Measurements from ENCODE around the gene CFAP57.
"Not testable (repeated sequence)": the region's sequence is repeated elsewhere in the genome, so short reads cannot be mapped to it uniquely, and the experiment has no call there.

Gene CFAP57

DNA sequence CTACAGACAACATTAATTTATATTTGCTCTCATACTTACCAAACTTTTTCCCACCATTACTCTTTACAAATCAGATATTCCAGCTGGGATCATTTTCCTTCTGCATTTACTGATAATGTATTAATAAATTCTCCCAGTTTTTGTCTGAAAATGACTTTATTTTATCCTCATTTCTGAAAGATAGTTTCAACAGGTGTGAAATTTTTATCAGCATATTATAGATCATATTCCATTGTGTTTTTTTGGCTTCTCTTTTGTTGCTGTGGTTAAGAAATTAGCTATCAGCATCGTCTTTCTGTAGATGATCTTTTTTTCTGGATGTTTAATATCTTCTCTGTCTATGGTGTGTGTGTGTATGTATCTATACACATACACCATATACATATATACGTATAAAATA is 2.7 kb downstream of the CFAP57 start:
- no peak for DNase-seq (ENCODE audit: low read depth)

DNA sequence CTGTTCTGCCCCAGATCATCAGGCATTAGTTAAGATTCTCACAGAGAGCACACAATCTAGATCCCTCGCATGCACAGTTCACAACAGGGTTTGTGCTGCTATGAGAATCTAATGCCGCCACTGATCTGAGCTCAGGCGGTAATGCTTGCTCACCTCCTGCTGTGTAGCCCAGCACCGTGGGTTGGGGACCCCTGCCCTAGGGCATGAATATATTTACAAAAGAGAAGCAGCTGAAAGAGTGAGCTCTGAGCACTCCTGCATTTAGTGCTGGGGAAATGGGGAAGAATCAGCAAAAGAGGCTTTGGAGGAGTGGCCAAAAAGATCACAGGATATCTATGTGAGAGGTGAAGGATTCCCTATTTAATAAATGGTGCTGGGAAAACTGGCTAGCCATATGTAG is 5.6 kb downstream of the CFAP57 start:
- DNase-seq (ENCODE audit: low read depth), result no peak

DNA sequence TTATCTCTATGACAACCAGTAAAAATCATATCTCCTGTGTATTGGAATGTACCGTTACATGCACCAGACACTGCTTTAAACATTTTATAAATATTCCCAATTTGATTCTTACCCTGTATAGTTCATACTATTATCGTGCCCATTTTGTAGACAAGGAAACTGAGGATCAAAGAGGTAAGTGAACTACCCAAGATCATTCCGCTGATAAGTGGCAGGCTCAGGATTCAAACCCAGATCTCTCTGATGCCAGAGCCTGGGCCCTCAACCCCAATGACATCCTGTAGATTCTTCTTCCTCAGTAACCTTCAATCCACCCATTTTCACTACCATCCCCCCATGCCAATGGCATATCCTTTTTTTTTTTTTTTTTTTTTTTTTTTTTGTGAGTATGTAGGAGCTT is 12.3 kb downstream of the CFAP57 start:
- DNase-seq (ENCODE audit: low read depth), result no peak

DNA sequence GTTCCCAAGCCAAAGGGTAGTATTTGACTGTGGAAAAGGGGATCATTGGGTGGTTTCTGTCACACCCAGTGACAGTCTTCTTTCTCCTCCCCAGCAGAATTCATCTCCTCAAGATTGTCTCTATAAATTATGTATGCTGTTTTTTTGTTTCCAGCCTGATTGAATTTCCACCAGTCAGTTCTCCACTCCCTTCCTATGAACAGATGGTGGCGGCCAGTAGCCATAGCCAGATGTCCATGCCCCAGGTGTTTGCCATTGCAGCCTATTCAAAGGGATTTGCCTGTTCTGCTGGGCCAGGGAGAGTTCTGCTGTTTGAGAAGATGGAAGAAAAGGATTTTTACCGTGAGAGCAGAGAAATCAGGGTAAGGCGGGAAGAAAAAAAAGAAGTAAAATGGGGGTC is 12.9 kb downstream of the CFAP57 start:
- no peak for DNase-seq (ENCODE audit: low read depth)

DNA sequence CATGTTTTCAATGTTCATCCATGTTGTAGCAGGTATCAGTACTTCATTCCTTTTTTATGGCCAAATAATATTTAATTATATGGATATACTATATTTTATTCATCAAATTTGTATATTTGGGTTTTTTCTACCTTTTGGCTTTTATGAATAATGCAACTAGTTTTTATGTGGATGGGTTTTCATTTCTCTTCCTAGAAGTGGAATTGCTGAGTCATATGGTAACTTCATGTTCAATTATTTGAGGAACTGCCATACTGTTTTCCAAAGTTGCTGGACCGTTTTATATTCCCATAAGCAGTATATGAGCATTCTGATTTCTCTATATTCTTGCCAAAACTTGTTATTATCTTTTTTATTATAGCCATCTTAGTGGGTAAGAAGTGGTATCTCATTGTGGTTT is 16.0 kb downstream of the CFAP57 start:
- DNase-seq (ENCODE audit: low read depth), result no peak

DNA sequence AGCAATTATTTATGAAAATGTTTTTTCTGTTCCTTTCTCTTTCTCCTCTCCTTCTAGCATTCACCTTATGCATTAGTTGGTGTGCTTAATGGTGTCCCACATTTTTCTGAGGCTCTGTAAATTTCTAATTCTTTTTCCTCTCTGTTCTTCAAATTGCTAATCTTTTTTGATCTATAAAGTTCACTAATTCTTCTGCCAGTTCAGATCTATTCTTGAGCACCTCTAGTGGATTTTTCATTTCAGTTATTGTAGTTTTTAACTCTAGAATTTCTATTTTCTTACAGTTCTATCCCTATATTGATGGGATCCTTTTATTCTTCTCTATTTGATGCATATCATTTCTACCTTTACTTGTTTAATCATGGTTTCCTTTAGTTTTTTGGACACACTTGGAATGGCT is 22.4 kb downstream of the CFAP57 start:
- no peak for DNase-seq (ENCODE audit: low read depth)

DNA sequence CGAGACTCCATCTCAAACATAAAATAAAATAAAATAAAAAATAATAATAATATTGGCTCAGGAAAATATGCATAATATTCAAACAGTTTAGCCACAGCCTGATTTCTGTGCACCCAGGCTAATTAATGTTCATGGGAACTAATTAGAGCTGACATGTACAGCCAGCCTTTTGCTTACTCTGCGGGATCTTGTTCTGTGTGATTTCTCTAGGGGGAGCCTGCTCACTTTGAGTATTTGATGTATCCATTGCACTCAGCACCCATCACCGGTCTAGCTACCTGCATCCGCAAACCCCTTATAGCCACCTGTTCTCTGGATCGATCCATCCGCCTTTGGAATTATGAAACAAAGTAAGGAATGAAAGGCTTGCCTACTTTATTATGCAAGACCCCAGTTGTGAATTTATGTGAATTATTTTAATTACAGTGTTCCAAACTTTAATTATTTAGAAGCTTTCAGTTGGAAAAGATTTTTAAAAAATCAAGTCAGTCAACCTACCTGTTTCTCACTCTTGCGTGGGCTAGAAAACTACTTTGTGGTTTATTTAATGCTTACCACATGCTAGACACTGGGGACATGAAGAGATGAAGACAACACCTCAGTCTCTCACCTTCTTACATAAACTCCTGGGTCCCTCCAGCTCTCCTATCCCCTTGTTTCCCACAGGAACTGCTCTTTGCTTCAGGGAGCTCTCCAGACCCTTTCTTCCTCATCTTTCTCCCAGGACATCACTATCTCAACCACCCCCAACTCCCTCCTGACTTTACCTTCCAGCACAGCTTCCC is 25.4 kb downstream of the CFAP57 start:
- no peak for DNase-seq (ENCODE audit: low read depth)

DNA sequence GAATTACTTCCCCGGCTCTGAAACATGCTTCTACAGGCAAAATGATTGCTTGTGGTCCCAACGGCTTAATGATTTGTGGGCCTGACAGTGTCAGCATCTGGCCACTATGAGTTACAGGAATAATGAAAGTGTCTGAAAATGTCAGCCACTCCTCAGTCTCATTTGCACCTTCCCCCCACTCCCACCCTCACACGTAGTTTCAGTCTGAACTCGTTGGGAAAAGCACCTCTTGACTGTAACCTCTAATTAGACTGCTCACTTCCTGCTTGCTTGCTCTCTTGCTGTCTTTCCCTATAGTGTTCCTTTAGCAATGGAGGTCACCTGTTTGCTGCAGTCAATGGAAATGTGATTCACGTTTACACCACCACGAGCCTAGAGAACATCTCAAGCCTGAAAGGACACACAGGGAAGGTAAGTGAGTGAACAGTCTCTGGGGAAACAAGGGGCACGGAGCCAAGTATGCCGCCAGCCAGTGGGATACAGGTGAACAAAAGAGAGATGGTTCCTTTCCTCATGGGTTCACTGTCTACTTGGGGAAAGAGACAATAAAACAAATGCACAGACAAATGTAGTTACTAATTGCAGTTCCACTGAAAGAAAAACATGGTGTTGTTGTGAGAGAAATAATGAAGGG is 27.1 kb downstream of the CFAP57 start:
- no peak for DNase-seq (ENCODE audit: low read depth)

DNA sequence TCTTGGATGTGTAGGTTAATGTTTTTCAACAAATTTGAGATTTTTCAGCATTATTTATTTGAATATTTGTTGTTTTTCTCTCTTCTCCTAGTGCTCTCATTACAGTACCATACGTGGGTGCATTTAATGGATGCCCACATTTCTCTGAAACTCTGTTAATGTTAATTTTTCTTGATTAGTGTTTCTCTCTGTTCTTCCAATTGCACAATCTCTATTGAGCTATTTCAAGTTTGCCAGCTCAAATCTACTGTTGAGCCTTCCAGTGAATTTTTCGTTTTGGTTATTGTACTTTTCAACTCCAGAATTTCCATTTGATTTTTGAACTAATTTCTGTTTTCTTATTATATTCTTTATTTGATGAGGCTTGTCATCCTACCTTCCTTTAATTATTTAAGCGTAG is 31.7 kb downstream of the CFAP57 start:
- no peak for DNase-seq (ENCODE audit: low read depth)

DNA sequence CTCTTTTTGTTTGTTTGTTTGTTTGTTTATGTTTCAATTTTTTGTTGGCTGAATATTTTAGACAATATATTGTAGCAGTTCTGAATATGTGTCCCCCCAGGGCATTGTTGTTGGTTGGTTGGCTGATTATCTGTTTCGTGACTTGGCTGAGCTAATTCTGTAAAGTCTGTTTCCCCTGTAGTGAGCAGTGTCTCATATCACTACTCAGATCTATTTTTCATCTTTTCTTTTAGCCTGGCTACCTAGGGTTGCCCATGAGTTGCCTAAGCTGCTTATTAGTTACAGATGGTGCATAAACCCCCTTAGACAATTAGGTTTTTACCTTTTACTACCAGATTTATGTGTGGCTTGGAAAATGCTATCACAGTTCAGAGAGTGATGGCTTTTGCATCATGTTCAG is 32.3 kb downstream of the CFAP57 start:
- DNase-seq (ENCODE audit: low read depth), result no peak

DNA sequence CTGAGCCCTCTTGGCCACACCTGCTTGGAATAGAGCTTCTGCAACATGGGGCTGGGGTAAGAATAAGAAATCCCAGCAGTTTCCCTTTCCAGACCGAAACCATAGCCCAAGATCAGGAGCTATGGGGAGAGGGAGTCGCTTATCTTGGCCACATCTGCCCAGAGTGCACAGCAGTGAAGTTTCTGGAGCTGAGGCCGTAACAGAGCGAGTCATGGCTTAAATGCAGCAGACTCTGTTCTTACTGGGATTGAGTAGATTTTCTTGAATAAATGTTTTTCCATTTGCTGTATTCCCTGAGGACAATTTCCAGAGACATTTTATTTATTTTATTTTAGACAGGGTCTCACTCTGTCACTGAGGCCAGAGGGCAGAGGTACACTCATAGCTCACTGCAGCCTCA is 33.5 kb downstream of the CFAP57 start:
- DNase-seq (ENCODE audit: low read depth), result no peak

DNA sequence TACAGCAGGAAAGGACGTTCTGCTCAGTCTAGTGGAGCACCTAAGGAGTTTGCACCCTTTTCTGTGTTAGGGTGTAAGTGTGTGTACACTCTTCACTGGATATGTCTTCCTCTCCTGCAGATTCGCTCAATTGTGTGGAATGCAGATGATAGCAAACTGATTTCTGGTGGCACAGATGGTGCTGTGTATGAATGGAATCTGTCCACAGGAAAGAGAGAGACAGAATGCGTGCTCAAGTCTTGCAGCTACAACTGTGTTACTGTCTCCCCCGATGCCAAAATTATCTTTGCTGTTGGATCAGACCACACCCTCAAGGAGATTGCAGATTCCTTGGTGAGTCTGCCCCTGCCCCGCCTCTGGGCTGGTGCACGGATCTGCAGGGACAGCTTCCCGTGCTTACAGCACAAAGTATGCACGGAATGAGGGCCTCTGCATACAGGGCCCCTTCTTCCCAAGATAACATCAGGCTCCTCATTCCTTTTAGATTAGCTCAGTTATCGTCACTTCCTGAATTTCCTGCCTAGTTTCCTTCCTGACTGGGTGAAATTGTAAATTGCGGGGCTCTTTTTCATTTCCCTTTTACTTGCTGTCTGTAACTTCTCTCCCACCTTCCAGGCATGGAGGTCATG is 34.6 kb downstream of the CFAP57 start:
- no peak for DNase-seq (ENCODE audit: low read depth)

DNA sequence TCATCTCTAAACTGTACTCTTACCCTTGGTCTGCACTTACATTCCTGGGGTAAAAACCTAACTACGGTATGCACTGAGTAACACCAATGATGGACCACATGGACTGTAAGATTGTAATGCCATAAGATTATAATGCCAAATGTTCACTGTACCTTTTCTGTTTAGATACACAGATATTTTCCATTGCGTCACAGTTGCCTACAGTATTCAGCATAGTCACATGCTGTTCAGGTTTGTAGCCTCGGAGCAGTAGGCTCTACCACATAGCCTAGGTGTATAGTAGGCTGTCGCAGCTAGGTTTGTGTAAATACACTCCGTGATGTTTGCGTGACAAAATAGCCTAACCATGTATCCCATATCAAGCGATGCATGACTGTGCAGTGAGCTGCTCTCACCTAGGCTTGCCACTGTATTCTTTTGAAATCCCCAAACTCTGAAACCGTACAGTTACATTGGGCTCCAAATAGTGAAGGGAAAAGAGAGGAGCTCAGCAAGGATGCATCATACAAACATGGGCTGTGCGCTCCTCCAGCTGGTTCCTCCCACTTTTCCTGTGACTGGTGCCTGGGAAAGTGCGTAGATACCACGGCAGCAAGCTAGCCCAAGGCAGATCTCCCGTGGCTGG is 35.2 kb downstream of the CFAP57 start:
- DNase-seq (ENCODE audit: low read depth), result no peak

DNA sequence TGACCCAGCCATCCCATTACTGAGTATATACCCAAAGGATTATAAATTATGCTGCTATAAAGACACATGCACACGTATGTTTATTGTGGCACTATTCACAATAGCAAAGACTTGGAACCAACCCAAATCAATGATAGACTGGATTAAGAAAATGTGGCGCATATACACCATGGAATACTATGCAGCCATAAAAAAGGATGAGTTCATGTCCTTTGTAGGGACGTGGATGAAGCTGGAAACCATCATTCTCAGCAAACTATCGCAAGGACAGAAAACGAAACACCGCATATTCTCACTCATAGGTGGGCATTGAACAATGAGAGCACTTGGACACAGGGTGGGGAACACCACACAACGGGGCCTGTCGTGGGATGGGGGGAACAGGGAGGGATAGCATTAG is 36.1 kb downstream of the CFAP57 start:
- not testable (repeated sequence) for DNase-seq (ENCODE audit: low read depth)

DNA sequence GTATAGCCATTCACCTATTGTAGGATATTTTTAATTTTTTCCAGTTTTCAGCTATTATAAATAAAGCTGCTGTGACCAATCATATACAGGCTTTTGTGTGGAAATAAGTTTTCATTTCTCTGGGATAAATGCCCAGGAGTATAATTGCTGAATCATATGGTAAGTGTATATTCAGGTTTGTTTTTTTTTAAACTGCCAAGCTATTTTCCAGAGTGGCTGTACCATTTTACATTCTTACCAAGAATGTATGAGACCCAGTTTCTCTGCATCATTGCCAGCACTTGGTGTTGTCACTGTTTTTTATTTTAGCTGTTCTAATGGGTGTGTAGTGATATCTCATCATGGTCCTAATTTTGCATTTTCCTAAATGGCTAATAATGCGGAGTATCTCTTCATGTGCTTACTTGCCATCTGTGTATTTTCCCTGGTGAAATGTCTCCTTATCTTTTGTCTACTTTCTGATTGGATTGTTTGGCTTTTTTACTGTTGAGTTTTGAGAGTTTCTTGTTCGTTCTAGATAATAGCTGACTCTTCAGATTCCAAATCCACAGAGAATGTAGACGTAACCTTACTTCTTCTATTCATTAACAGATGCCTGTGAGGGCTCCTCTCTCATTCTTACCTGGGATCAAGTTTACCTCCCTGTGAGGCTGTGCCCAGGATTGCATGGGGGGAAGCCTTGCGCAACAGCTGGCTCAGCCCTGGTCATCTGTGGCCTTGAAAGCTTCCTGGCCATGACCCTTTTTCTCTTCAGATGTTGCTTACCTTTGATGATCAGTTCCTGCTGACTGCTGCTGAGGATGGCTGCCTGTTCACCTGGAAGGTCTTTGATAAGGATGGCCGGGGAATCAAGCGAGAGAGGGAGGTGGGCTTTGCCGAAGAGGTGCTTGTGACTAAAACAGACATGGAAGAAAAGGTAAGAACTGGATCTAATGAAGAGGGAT is 42.6 kb downstream of the CFAP57 start:
- no peak for DNase-seq (ENCODE audit: low read depth)

DNA sequence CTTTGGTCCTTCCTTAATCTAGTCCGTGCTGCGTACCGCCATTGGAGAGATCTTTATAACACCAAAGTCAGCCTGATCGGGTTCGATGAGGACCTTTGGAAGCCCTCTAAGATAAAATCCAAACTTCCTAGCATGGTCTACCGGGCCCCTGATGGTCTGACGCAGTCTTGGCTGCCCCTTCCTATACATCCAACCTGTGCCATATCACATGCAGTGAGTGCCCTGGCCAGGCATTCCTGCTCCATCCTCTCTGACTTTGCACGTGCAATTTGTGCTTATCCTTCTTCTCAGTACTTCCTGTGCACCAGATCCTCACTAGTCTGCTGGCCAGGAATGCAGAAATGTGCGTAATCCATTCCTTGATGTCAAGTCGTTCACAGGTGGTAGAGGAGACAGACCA is 45.6 kb downstream of the CFAP57 start:
- no peak for DNase-seq (ENCODE audit: low read depth)

DNA sequence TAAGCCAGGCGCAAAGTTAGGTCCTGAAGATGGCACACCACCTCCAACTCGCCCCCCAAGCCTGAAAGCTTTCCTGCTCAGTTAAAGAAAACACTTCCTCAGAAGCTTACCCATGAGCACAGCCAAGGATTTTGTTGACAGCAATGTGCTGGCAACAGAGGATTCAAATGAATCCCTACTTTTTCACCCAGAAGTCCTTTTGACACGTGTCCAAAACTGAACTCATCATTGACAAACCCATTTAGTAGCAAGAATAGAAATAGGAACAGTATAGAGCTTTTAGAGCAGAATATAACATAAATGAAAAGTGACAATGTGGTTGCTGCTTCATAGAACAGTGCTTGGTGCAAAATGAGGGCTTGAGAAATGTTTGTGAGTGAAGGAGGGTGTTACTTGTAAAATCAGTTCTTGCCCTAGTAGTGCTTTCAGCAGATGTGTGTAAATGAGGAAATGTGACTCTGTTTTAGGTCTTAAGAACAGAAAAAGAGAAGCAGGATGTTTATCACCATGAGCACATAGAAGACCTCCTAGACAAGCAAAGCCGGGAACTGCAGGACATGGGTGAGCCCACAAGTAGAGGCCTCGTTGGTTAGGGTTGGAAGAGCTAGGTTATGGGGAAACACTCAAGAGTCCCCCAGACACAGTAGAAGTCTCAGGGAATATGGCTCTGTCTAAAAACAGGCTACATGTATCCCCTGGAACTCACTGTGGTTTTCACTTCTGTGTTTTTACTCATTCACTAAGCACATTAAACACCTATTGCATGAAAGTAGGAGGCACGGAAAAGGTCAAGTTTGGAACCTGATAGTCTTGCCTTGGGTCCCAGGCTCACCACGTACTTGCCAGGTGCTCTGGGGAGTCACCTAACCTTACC is 49.0 kb downstream of the CFAP57 start:
- DNase-seq (ENCODE audit: low read depth), result no peak

DNA sequence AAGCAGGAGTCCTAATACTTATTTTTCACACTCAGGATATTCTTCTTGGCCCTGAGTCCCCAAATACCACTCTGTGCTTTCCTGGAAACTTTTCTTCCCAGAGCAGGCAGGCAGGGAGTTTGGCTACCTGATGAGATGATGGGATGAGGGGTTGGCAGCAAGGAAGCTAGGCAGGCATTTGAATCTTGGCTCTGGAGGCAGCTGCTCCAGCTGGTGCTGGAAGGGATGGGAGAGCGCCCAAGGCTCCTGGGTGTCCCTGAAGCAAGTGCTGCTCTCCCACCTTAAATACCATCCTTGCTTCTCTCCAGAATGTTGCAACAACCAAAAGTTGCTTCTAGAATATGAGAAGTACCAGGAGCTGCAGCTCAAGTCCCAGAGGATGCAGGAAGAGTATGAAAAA is 49.7 kb downstream of the CFAP57 start:
- no peak for DNase-seq (ENCODE audit: low read depth)

DNA sequence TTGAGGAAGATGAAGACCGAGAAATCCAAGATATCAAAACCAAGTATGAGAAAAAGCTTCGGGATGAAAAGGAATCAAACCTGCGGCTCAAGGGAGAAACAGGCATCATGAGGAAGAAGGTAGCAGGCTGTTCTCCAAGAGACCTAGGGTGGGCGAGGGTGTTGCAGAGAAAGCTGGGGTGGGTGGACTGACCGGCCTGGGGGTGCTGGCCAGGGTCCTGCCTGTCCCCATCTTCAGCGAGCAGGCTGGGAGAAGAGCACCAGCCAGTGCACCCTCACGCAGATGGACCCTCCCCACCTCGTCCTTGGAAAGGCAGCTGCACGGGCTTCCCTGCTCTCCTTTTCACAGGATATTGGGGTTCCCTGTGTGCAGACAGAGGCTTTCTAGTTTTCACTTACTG is 50.7 kb downstream of the CFAP57 start:
- no peak for DNase-seq (ENCODE audit: low read depth)

DNA sequence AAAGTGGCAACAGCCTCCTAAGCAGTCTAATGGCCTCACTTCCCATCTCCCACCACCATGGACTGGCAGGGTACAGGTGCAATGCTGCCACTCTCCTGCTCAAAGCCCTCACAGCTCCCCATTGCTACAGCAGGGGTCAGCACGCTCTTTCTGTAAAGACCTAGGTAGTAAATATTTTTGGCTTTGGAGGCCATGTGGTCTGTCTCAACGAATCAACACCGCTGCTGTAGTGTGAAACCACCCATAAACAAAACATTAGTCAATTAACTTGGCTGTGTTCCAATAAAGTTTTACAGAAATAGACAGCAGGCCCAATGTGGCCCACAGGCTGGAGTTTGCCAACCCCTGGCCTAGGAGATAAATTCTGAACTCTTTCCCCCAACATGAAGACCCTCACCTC is 53.0 kb downstream of the CFAP57 start:
- no peak for DNase-seq (ENCODE audit: low read depth)

Data from stimulated activated CD8-positive, alpha-beta memory T cell treated with anti-CD3 and anti-CD28 coated beads, Interleukin-12 subunit alpha, Interleukin-12 subunit beta, amount 100 ng/mL, for 4 hours (primary cell).